Panc1 (cell line): ENCODE data around the gene PROSER1. TPM values are rescaled to one million over a fixed set of nuclear protein-coding genes. Genes with fewer than 3 reads are reported as not detected.

Experiments used
- ATAC-seq: fragments of 200-7000 bp; cut with Tn5 transposase; 2 replicates; pipeline ENCODE4 v1.9.1; 2020; ENCODE audit warnings: mild to moderate bottlenecking, moderate library complexity
- BruUV-seq: library from RNA; stranded (reverse); fragments of 400-500 nt; replicated peaks from 2 replicates; lab custom pipeline; 2021; lab: Mats Ljungman, UMichigan
- CTCF ChIA-PET: fragments of 300-600 bp; sonication (Branson Sonifier 250); formaldehyde crosslinking; loops from one replicate; lab custom pipeline; 2022; ENCODE audit warnings: antibody characterized with exemption; lab: Charles Lee
- POLR2A ChIA-PET: fragments of 300-600 bp; sonication (Branson Sonifier 250); formaldehyde crosslinking; loops from one replicate; lab custom pipeline; 2022; ENCODE audit warnings: antibody characterized with exemption; lab: Charles Lee
- DNase-seq: peaks from one replicate; pipeline ENCODE4 v3.0.0-alpha.2; 2010; ENCODE audit warnings: low read depth, low spot score
- H3K27ac ChIP-seq: 2 replicates; pipeline ENCODE4 v1.5.1; 2011; ENCODE audit warnings: mild to moderate bottlenecking, low read length, inconsistent platforms
- H3K27me3 ChIP-seq: fragments of 200-500 bp; sonication (Bioruptor generic); 2 replicates; pipeline ENCODE4 v1.6.0; 2014; ENCODE audit warnings: low read length, inconsistent platforms; ENCODE audit not compliant: control insufficient read depth, insufficient read depth
- H3K36me3 ChIP-seq: fragments of 200-500 bp; sonication (Bioruptor generic); 2 replicates; pipeline ENCODE4 v1.5.1; 2014; ENCODE audit warnings: inconsistent platforms, mild to moderate bottlenecking, low read length, moderate library complexity; ENCODE audit not compliant: control insufficient read depth, insufficient read depth
- H3K4me1 ChIP-seq: 2 replicates; pipeline ENCODE4 v1.5.1; 2011; ENCODE audit warnings: inconsistent platforms, mild to moderate bottlenecking, low read length, moderate library complexity; ENCODE audit not compliant: control insufficient read depth, insufficient read depth
- H3K4me3 ChIP-seq, 2 experiments: 2 replicates each; pipeline ENCODE4 v1.5.1; 2011 to 2012; ENCODE audit warnings: low read depth in 2 of 2, low read length in 2 of 2, mild to moderate bottlenecking in 2 of 2, inconsistent platforms in 1 of 2, moderate library complexity in 1 of 2
- H3K9me3 ChIP-seq: fragments of 200-500 bp; sonication (Bioruptor generic); 2 replicates; pipeline ENCODE4 v1.5.1; 2014; ENCODE audit warnings: low read depth, mild to moderate bottlenecking, inconsistent platforms, low read length, moderate library complexity; ENCODE audit not compliant: control insufficient read depth, insufficient read depth
- CTCF ChIP-seq: fragments of 450-650 bp; IDR thresholded peaks from 2 replicates; pipeline ENCODE4 v1.5.1; 2017; ENCODE audit warnings: mild to moderate bottlenecking
- POLR2AphosphoS5 ChIP-seq: IDR thresholded peaks from 2 replicates; pipeline ENCODE4 v1.6.1; 2012; ENCODE audit warnings: mild to moderate bottlenecking, low read depth, low read length, moderate library complexity
- SIN3A ChIP-seq: IDR thresholded peaks from 2 replicates; pipeline ENCODE4 v1.6.1; 2012; ENCODE audit warnings: low read depth, mild to moderate bottlenecking, low read length, moderate library complexity, borderline replicate concordance; ENCODE audit not compliant: insufficient read depth
- TCF7L2 ChIP-seq: IDR thresholded peaks from 2 replicates; pipeline ENCODE4 v1.6.1; 2011; ENCODE audit warnings: mild to moderate bottlenecking, low read depth, low read length, inconsistent platforms
- in situ Hi-C: cut with HindIII; loops from 2 replicates; pipeline ENCODE4 v1.10.0; 2016; ENCODE audit warnings: low sequenced_read_pairs, low pct_unique_long_range_greater_than_20kb
- intact Hi-C: fragments of 100-400 bp; cut with micrococcal nuclease; formaldehyde crosslinking; loops from one replicate; pipeline ENCODE4 v1.10.0; 2022; ENCODE audit not compliant: unreplicated experiment
- total RNA-seq: library from RNA; stranded (reverse); gene quantifications from one replicate; pipeline ENCODE4 v1.2.1, GENCODE V29; 2021; ENCODE audit not compliant: unreplicated experiment
- TF ChIP-seq, protein P1 (sequence below), 2 experiments: IDR thresholded peaks; 2 replicates each; pipeline ENCODE4 v1.6.1; 2011 to 2012; ENCODE audit warnings: low read depth in 2 of 2, control low read depth in 1 of 2, low read length in 1 of 2, mild to moderate bottlenecking in 1 of 2, moderate library complexity in 1 of 2; ENCODE audit not compliant: insufficient read depth in 1 of 2

The PROSER1 gene
- total RNA-seq, 1 experiment from 2014 or later, result 24.7 TPM

DNA sequence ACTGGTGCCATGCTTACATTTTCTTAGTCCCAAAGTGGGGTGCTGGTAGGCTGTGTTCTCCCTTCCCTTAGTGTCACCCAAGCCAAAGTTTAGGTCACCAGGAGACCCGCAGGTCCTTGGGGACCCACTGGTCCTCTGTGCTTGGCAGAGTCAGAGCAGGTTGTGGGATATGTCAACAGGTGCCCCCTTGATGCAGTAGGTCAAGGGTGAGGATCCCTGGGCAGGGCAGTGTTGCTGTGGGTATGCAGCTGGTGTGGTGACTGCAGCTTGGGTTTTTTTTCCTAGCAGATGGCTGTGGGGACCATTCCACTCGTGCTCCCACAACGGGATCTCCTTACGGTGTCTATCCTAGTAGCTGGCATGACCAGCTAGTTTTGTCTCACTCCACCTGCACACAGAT is 24.1 kb upstream of the PROSER1 start:
- no peak for DNase-seq
- Histone ChIP-seq H3K4me1 (no peaks in the 10 kb centered on the region), H3K27ac (no peak overlapping the region), H3K36me3 (no peaks in the 10 kb centered on the region), H3K9me3 (no peaks in the 10 kb centered on the region), H3K27me3 (no peaks in the 10 kb centered on the region), H3K4me3 (no peak overlapping the region)
- CTCF ChIA-PET, result no interaction called here
- no peak for TF ChIP-seq SIN3A
- TF ChIP-seq POLR2AphosphoS5, result no peak
- no peak for TF ChIP-seq CTCF
- TF ChIP-seq TCF7L2, result no peak
- TF ChIP-seq, protein P1, sequence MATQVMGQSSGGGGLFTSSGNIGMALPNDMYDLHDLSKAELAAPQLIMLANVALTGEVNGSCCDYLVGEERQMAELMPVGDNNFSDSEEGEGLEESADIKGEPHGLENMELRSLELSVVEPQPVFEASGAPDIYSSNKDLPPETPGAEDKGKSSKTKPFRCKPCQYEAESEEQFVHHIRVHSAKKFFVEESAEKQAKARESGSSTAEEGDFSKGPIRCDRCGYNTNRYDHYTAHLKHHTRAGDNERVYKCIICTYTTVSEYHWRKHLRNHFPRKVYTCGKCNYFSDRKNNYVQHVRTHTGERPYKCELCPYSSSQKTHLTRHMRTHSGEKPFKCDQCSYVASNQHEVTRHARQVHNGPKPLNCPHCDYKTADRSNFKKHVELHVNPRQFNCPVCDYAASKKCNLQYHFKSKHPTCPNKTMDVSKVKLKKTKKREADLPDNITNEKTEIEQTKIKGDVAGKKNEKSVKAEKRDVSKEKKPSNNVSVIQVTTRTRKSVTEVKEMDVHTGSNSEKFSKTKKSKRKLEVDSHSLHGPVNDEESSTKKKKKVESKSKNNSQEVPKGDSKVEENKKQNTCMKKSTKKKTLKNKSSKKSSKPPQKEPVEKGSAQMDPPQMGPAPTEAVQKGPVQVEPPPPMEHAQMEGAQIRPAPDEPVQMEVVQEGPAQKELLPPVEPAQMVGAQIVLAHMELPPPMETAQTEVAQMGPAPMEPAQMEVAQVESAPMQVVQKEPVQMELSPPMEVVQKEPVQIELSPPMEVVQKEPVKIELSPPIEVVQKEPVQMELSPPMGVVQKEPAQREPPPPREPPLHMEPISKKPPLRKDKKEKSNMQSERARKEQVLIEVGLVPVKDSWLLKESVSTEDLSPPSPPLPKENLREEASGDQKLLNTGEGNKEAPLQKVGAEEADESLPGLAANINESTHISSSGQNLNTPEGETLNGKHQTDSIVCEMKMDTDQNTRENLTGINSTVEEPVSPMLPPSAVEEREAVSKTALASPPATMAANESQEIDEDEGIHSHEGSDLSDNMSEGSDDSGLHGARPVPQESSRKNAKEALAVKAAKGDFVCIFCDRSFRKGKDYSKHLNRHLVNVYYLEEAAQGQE (IDR thresholded peaks at IDR 0.05; ENCODE audit: insufficient read depth in 1 of 2, low read depth in 2 of 2, low read length in 1 of 2), result no peak
- in situ Hi-C loops, result no loop called here
- ATAC-seq, result no peak
- BruUV-seq, result no TSS peak
- intact Hi-C loops, result no loop called here
- POLR2A ChIA-PET, result no interaction called here

DNA sequence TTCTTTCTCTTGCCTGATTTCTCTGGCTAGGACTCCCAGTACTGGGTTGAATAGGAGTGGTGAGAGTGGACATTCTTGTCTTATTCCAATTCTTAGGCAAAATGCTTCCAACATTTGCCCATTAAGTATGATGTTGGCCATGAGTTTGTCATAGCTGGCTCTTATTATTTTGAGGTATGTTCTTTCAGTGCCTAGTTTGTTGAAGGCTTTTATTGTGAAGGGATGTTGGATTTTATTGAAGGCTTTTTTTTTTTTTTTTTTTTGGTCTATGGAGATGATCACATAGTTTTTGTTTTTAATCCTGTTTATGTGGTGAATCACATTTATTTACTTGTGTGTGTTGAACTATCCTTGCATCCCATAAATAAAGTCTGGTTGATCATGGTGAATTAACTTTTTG is 20.2 kb upstream of the PROSER1 start:
- DNase-seq (no peak), ATAC-seq (no peak)
- TF ChIP-seq POLR2AphosphoS5 (no peak), SIN3A (no peak), CTCF (no peak), TCF7L2 (no peak)
- TF ChIP-seq, protein P1 (IDR thresholded peaks at IDR 0.05; ENCODE audit: insufficient read depth in 1 of 2, low read depth in 2 of 2, low read length in 1 of 2), result no peak
- H3K4me3 ChIP-seq, result no peak overlapping the region
- no peaks in the 10 kb centered on the region for H3K36me3 ChIP-seq
- intact Hi-C loops (no loop called here), in situ Hi-C loops (no loop called here)
- no peaks in the 10 kb centered on the region for H3K27me3 ChIP-seq
- H3K9me3 ChIP-seq, result no peaks in the 10 kb centered on the region
- ChIA-PET POLR2A (no interaction called here), CTCF (no interaction called here)
- H3K4me1 ChIP-seq, result no peaks in the 10 kb centered on the region
- no peak overlapping the region for H3K27ac ChIP-seq
- BruUV-seq, result no TSS peak
